Measurements from ENCODE around the gene SPON2. TPM values are rescaled to one million over a fixed set of nuclear protein-coding genes. Genes with fewer than 3 reads are reported as not detected.

The SPON2 gene
- total RNA-seq, 3 donors from 2014 or later, result 19.6 to 42.1 (median 41.4) TPM

DNA sequence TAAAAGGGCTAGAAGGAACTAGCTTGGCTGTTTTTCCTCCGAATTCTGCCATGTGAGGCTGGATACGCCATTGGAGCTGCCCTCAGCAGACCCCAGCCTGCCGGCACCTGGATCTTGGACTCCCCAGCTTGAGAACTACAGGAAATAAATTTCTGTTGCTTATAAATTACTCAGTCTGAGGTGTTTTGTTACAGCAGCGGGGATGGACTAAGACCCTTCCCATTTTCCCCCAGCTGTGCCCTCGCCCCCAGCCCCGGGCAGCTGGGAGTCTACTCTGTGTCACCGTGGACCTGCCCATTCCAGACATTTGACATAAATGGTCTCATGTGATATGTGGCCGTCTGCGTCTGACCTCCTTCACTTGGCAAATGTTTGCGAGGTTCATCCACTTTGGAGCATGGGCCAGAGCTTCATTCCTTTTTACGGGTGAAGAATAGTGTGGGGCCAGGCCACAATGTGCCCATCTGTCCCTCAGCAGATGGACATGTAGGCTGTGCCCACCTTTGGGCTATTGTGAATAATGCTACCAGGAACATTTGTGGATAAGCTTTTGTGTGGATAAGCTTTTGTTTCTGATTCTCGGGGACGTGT, 30.7 kb upstream of the SPON2 start:
- no peak for ATAC-seq
- intact Hi-C loops (cut with DNase I, micrococcal nuclease), result no loop called here
- Histone ChIP-seq H3K4me3 (no peak overlapping the region), H3K9me3 (no peaks in the 10 kb centered on the region), H3K36me3 (ENCODE audit: low read depth) (no peaks in the 10 kb centered on the region), H3K4me1 (ENCODE audit: low read depth) (peaks cover 41% of the 10 kb centered on the region)
- TF ChIP-seq, protein P1, sequence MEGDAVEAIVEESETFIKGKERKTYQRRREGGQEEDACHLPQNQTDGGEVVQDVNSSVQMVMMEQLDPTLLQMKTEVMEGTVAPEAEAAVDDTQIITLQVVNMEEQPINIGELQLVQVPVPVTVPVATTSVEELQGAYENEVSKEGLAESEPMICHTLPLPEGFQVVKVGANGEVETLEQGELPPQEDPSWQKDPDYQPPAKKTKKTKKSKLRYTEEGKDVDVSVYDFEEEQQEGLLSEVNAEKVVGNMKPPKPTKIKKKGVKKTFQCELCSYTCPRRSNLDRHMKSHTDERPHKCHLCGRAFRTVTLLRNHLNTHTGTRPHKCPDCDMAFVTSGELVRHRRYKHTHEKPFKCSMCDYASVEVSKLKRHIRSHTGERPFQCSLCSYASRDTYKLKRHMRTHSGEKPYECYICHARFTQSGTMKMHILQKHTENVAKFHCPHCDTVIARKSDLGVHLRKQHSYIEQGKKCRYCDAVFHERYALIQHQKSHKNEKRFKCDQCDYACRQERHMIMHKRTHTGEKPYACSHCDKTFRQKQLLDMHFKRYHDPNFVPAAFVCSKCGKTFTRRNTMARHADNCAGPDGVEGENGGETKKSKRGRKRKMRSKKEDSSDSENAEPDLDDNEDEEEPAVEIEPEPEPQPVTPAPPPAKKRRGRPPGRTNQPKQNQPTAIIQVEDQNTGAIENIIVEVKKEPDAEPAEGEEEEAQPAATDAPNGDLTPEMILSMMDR (IDR thresholded peaks at IDR 0.05), result no peak
- DNase-seq, result peak in 2 of 3 donors; percentile 2 to 18

- peaks cover 40% of the 10 kb centered on the region for H3K4me1 ChIP-seq (ENCODE audit: low read depth)
- no peaks in the 10 kb centered on the region for H3K9me3 ChIP-seq
- peak; percentile 5 to 61 (median 31) for DNase-seq
- no peak overlapping the region for H3K4me3 ChIP-seq
- ATAC-seq, result no peak
- no peaks in the 10 kb centered on the region for H3K36me3 ChIP-seq (ENCODE audit: low read depth)
- TF ChIP-seq, protein P1 (IDR thresholded peaks at IDR 0.05), result no peak
- intact Hi-C loops (cut with DNase I, micrococcal nuclease), result no loop called here
These were observed 30.2 kb upstream of the SPON2 start for GRCh38 chr4:1202526-1203011.

- Histone ChIP-seq H3K36me3 (ENCODE audit: low read depth) (no peaks in the 10 kb centered on the region), H3K4me1 (ENCODE audit: low read depth) (peaks cover 37% of the 10 kb centered on the region), H3K9me3 (no peaks in the 10 kb centered on the region), H3K4me3 (no peak overlapping the region)
- TF ChIP-seq, protein P1 (IDR thresholded peaks at IDR 0.05), result no peak
- peak; percentile 50 for ATAC-seq
- peak; percentile 67 to 87 (median 68) for DNase-seq
- intact Hi-C loops (cut with DNase I, micrococcal nuclease), result no loop called here
These were observed 29.6 kb upstream of the SPON2 start for GRCh38 chr4:1201851-1202525.

GRCh38 chr4:1200425-1201035, 28.1 kb upstream of the SPON2 start:
- Histone ChIP-seq H3K4me3 (no peak overlapping the region), H3K4me1 (ENCODE audit: low read depth) (peaks cover 27% of the 10 kb centered on the region), H3K36me3 (ENCODE audit: low read depth) (no peaks in the 10 kb centered on the region), H3K9me3 (no peaks in the 10 kb centered on the region)
- ATAC-seq (peak; percentile 3), DNase-seq (peak; percentile 64 to 80 (median 65))
- intact Hi-C loops (cut with DNase I, micrococcal nuclease), result no loop called here
- TF ChIP-seq, protein P1 (IDR thresholded peaks at IDR 0.05), result no peak

DNA sequence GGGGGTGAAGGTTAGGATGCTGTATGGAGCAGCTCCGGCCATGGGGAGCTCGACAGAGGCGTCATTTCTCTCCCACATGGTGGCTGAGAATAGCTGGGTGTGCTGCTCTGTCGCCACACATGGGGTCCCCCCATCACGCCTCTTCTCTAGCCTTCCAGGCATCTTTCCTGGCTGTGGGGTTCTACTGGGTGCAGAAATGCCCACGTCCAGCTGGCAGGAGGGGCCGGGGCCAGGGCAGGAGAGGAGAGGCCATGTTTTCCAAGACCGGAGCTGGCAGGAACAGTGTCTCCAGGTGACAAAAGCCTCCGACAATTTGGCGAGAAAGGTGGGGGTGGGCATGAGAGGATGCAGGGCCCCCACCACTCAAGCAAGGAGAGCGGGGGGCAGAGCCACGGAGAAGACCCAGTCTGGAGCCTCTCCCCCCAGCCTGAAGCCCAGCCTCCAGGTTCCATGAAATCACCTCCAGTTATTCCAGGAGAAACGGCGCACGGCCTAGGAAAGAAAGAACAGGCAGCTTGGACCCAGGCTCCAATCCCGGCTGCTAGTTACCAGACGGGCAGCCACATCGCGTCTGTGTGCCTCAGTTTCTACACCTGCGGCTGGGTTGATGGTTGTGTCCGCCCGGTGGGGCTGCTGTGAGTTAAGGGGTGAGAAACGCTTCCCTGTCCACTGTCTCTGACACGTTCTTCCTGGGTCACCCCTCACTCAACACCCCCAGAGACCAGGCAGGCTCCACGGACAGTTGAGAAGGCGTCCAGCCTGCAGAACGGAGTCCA, 27.4 kb upstream of the SPON2 start:
- Histone ChIP-seq H3K36me3 (ENCODE audit: low read depth) (no peaks in the 10 kb centered on the region), H3K4me1 (ENCODE audit: low read depth) (peaks cover 22% of the 10 kb centered on the region), H3K4me3 (no peak overlapping the region), H3K9me3 (no peaks in the 10 kb centered on the region)
- intact Hi-C loops (cut with DNase I, micrococcal nuclease), result no loop called here
- TF ChIP-seq, protein P1 (IDR thresholded peaks at IDR 0.05), result no peak
- ATAC-seq (no peak), DNase-seq (peak in 2 of 3 donors; percentile 26 to 48)
